HG03460 (cell line): ENCODE measurements around the gene ASF1B.
A peak's percentile ranks its signal among the peaks of the same experiment; 100 is the strongest.

Source experiments
- ATAC-seq: cut with Tn5 transposase; IDR thresholded peaks from one replicate; pipeline ENCODE4 v1.9.1; 2021; ENCODE audit not compliant: unreplicated experiment

Gene ASF1B

GRCh38 chr19:14088634-14089411, 47.6 kb downstream of the ASF1B start:
- ATAC-seq = no peak

DNA sequence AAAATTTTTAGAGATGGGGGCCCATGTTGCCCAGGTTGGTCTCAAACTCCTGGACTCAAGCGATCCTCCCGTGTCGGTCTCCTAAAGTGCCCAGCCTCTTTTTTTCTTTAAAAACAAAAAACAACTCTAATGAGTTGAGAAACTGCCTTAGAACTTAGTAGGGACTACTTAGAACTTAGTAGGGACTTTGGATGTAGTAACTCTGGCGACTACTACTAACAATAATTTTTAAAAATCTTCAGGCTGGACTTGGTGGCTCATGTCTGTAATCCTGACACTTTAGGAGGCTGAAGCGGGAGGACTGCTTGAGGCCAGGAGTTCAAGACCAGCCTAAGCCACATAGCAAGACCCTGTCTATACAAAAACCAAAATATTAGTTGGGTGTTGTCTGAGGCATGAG, 50.3 kb downstream of the ASF1B start:
- no peak for ATAC-seq

- no peak for ATAC-seq
Observed at GRCh38 chr19:14085309-14085995, 50.9 kb downstream of the ASF1B start, which contains the start of gene C19orf67. Gene C19orf67, minus strand, starts transcription at chr19:14085783. Its CDS starts 156 bp downstream, at chr19:14085627.

DNA sequence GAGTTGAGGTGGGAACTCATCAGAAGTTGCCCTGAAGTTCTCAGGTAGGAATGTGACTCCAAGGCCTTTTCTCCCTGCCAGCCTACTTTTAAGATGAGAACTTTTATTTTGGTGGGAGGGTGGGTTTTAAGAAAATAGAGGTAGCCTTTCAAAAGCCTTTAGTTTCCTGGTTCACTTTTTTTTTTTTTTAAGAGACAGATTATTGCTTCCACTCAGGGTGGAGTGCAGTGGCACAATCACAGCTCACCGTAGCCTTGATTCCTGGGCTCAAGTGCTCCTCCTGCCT, 53.8 kb downstream of the ASF1B start:
- no peak for ATAC-seq

DNA sequence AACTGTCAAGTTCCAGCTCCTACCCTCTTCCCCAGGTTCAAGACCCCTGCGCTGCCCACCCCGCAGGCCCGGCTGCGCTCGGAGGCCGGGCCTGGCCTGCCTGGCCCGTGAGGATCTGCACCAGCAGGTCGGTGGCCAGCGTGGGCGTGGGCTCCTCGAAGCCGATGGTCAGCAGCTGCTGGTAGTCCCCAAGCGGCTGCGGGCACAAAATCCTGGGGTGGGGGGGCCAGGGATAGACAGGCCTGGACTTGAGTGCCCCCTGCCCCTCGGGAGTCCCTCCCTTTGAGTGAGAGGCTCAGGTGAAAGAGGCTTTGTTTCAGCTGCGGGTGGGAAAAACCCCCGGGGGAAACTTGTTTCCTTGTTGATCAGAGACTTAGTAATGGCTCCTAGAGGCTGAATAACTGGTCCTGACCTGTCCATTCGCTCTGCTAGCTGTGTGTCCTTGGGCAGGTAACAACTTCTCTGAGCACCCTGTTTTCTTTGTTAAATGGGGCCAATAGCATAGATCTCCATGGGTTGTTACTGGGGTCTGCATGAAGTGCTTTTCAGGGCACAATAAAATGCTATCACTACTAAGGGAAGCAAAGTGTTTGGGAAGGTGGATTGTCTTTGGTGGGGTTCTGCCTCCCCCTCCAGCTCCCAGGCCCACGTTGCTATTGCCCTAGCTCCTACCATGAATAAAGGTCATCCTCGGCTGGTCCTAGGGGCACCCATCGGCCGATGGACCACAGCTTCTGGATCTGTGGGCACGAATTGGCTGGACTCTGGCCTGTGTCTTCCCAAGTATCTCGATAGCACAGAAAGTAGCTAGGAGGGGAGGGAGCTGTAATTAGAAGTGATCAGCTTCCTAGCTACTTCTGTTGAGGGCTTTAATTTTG, 54.4 kb downstream of the ASF1B start:
- peak; percentile 14 for ATAC-seq

DNA sequence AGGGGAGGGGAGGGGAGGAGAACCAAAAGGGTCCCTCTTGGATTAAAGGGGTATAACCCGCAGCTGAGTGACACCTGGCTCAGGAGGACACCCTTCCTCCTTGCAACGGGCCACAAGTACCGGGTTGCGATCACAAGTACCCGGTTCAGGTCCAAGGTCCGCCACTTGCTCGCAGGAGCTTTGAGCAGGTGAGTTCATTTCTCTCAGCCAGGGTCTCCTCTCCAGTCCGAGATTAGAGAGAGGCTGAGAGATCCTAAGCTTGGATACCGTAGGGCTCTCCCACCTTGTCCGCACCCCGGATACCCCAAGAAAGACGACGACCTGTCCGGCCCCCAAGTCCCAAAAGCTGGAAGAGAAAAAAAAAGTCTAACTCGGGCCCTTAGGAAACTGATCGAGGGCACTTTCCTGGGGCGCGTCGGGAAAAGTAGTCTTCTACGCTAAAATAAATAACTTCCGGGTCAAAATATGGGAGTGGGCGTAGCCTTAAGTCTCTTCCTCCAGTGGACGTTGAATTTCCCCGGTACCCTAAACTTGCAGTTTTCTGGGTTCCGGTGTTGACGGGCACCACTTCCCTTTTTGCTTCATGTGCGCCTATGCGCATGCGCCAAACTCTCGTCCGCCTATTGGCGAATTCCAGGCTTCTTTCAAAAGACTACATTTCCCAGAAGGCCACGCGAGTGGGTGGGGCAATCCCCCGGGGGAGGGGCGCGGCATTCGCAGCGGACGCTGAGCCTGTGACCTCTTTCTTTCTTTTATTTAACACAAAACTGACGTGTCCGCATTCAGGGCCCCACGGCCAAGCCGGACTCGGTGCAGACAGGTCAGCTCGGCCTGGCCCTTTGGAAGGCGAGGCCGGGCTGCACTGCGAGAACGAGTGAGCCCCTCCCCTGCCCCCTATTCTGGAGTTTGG, 55.2 kb downstream of the ASF1B start:
- ATAC-seq = peak; percentile 73

GRCh38 chr19:14078411-14078810, 58.0 kb downstream of the ASF1B start:
- ATAC-seq = no peak

DNA sequence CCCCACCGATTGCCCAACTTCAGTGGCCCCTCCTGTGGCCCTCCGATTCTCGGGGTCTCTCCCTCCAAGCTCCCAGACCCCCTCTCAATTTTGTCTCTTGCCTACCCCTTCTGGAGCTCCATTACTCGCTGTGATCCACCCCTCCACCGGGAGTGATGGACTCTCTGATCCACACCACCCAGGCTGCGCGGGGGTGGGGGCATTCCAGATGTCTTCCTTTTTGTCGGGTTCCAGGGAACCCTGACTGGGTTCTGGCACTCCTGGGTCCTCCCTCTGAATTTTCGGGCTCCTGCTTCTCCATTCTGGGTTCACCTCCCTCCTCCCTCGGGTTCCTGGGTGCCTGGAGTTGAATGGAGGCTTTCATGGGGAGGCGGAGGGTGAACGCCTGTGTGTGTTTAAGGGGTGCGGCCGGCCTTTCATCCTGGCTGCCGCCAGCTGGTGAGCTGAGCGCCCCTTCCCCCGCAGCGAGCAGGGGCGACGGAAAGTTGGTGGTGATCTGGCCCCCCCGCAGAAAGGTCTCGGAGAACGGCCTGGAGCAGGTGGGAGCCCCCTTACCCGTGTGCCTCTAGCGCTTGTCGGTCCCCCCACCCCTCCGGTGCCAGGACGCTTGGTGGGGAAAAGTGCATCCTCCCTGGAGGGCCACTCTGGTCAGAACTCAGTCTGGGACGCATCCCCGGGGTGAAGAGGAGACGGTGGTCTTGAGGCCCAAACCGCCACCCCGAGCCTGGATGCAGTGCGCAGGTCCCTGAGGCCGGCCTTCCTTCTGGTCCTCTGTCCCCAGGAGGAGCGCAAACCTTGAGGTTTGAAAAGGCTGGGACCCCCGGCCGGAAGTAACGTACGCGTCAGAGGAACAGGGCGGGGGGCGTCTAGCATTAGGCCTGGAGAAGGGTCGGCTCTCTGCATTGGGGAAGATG, 62.2 kb downstream of the ASF1B start:
- ATAC-seq = no peak

DNA sequence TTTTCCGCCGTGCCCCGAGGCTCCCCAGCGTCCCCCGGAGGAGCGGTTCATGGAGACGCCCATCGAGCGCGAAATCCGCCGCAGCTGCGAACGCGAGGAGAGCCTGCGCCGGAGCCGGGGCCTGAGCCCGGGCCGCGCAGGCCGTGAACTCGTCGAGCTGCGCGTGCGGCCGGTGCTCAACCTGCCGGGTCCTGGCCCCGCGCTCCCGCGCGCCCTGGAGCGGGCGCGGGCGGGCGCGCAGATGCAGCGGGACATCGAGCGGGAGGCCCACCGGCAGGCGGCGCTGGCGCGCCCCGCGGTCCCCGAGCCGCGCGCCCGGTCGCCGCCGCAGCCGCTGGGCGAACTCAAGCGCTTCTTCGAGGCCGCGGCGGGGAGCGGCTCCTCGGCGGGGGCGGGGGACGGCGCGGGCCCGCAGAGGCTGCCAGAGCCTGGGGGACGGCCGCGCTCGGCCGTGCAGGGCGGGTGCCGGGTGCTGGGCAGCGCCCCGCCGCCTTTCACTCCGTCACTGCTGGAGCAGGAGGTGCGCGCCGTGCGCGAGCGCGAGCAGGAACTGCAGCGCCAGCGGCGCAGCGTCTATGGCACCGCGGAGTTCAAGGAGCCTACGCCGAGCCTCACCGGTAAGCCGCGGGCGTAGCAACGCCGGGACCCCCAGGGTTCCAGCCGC, 63.0 kb downstream of the ASF1B start:
- peak; percentile 43 for ATAC-seq

DNA sequence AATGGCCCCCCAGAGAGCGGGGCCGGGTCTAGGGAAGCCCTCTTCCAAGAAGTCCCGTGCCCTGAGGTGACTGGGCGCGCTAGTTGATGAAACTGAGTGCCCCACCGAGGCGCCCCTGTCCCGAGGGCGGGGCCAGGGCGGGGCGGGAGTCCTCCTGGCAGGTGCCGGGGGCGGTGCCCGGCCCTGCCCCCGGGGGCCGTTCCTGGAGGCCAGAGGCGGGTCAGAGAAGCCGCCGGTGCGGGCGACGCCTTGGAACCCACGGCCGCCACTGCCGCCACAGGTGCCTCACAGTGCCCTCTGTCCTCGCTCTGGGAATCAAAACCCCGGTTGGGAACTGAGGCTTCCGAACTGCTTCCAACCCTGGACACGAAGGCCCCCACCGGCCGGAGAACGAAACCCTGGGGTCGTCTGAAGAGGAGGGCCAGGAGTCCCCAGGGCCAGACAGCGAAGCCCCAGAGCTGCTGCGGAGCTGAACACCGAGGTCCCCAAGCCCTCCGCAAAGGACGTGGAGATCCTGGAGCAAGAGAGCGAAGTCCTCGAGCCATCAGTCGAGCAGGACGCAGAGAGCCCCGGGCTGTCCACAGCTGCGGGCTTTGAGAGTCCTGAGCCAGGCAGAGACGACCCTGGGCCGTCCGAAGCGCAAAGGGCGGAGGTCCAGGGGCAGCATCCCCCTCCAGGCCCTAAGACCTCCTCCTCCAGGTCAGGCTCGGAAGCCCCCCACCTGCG, 63.7 kb downstream of the ASF1B start, which contains the start of gene MISP3:
Gene MISP3, plus strand, starts transcription at position 252 of the 726 bp plus-strand sequence. CDS start 524 bp downstream, outside the sequence.
- ATAC-seq = no peak

GRCh38 chr19:14070268-14071050, 65.9 kb downstream of the ASF1B start:
- no peak for ATAC-seq
